WERI-Rb-1 (cell line): ENCODE data around the gene RNPEPL1.

Experiments used
- DNase-seq: peaks from one replicate; pipeline ENCODE4 v3.0.0-alpha.2; 2020
- H3K27ac ChIP-seq: fragments of 250-450 bp; sonication (Bioruptor Pico); 2 replicates; pipeline ENCODE4 v1.5.1; 2020; ENCODE audit warnings: mild to moderate bottlenecking, moderate library complexity
- H3K27me3 ChIP-seq: fragments of 250-450 bp; sonication (Bioruptor Pico); 2 replicates; pipeline ENCODE4 v1.5.1; 2021; ENCODE audit warnings: mild to moderate bottlenecking, low read depth, moderate library complexity; ENCODE audit not compliant: insufficient read depth, severe bottlenecking
- H3K36me3 ChIP-seq: fragments of 250-450 bp; sonication (Bioruptor Pico); 2 replicates; pipeline ENCODE4 v1.5.1; 2020; ENCODE audit warnings: mild to moderate bottlenecking, moderate library complexity
- H3K4me3 ChIP-seq: 2 replicates; pipeline ENCODE4 v1.5.1; 2011; ENCODE audit warnings: low read depth, mild to moderate bottlenecking, control low read depth, low read length
- H3K9me3 ChIP-seq: fragments of 250-450 bp; sonication (Bioruptor Pico); 2 replicates; pipeline ENCODE4 v1.5.1; 2021; ENCODE audit warnings: mild to moderate bottlenecking, moderate library complexity; ENCODE audit not compliant: severe bottlenecking
- CTCF ChIP-seq: IDR thresholded peaks from 2 replicates; pipeline ENCODE4 v1.5.1; 2011; ENCODE audit warnings: low read depth, mild to moderate bottlenecking, control low read depth, inconsistent platforms, low read length

RNPEPL1 gene

DNA sequence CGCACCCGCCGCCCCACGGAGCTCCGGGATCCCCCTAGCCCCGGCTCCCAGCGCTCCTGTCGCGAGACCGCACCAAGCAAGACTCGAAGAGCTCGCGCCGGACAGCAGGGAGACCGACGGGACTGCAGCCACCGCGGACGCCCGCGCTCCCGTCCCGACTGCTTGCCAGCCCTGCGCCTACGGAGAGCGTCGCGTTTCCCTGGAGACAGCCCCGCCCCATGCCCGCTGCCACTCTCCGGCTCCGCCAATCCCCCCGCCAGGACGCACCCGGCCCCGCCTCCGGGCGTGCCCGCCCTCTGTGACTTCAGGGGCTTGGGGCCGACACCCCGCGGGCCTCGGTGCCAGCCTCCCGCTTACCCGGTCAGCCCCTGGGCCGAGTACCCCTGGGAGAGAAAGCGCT, 10.5 kb upstream of the RNPEPL1 start, which contains the start of gene ANKMY1:
ANKMY1 (minus strand) TSS at position 181 of the 400 bp plus-strand sequence. CDS start 653 bp downstream, outside the sequence.
- TF ChIP-seq CTCF = no peak
- DNase-seq = peak; percentile 10
- no peak within 1 kb of the TSS for H3K27ac ChIP-seq

DNA sequence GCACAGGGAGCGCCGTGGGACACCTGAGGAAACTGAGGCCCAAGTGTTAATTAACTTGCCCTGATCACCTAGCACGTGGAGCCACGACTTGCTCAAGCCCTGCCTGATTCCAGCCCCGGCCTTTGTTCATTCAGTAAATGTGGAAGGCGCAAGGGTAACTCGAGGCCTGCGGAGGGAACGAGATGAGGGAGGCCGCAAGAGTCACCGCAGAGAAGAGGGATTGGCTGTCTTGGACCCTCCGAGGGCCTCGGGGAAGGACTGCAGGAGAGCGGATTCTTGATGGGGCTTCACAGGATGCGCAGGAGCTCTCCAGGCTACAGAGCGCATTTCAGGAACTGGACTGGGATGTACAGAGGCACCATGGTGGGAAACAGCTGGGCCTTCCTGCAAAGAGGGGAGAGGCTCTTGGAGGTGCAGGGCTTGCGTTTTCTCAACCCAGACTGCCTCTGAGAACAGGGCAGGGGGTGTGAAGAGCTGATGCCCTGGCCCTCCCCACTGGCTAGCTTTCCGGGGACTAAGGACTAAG, 10.0 kb upstream of the RNPEPL1 start:
- no peaks in the 10 kb centered on the region for H3K27me3 ChIP-seq
- no peak for TF ChIP-seq CTCF
- peaks cover 46% of the 10 kb centered on the region for H3K36me3 ChIP-seq
- DNase-seq = no peak
- no peaks in the 10 kb centered on the region for H3K9me3 ChIP-seq
- H3K27ac ChIP-seq = no peak overlapping the region
- no peak overlapping the region for H3K4me3 ChIP-seq

More for the DNA sequence above, 10.5 kb upstream of the RNPEPL1 start, which contains the start of gene ANKMY1:
- Histone ChIP-seq H3K36me3 (peaks cover 44% of the 10 kb centered on the region), H3K9me3 (no peaks in the 10 kb centered on the region), H3K27me3 (no peaks in the 10 kb centered on the region), H3K4me3 (no peak within 1 kb of the TSS)

DNA sequence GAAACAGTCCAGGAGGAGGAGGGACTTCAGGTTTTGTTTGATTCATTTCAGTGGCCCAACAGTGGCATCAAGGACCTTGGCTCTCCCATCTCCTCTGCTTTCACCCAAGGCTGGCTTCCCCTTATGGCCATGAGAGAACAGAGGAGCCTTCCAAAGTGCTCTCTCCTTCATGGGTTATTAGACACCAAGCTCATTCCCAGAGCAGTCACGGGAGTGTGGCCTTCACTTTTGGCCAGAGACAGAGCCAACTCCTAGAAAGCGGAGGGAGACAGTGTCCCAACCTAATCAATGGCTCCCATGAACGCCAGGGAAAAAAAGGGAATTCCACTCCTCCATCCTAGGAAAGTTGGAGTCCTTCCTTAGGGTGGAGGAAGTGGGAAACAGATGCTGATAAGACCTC, 9.0 kb upstream of the RNPEPL1 start:
- H3K27me3 ChIP-seq = no peaks in the 10 kb centered on the region
- H3K4me3 ChIP-seq = peak overlapping the region; percentile 88
- H3K36me3 ChIP-seq = peaks cover 38% of the 10 kb centered on the region
- no peaks in the 10 kb centered on the region for H3K9me3 ChIP-seq
- TF ChIP-seq CTCF = no peak
- no peak for DNase-seq
- no peak overlapping the region for H3K27ac ChIP-seq

DNA sequence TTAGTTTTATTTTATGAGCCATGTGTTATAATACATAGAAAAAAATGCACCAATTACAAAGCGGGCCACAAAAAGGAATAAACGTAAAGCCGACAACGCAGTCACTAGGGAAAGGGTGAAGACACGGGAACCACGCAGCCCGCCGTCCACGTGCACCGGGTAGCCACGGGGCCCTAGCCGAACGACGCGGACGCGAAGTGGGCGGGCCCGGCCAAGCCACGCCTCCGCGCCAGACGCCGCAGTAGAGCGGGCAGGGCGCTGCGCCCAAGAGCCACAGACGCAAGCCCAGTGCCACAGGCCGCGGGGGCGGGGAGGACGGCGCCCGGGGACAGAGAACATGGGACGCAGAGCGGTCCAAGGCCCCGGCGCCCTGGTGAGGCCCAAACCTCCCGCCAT, 8.2 kb upstream of the RNPEPL1 start, which contains the start of gene DUSP28:
DUSP28 (plus strand) TSS at position 274 of the 396 bp plus-strand sequence. CDS start 328 bp downstream, outside the sequence.
- peak within 1 kb of the TSS; percentile 98 for H3K27ac ChIP-seq
- no peaks in the 10 kb centered on the region for H3K9me3 ChIP-seq
- TF ChIP-seq CTCF = no peak
- peak within 1 kb of the TSS; percentile 88 for H3K4me3 ChIP-seq
- H3K36me3 ChIP-seq = peaks cover 34% of the 10 kb centered on the region
- DNase-seq = peak; percentile 87
- H3K27me3 ChIP-seq = no peaks in the 10 kb centered on the region

DNA sequence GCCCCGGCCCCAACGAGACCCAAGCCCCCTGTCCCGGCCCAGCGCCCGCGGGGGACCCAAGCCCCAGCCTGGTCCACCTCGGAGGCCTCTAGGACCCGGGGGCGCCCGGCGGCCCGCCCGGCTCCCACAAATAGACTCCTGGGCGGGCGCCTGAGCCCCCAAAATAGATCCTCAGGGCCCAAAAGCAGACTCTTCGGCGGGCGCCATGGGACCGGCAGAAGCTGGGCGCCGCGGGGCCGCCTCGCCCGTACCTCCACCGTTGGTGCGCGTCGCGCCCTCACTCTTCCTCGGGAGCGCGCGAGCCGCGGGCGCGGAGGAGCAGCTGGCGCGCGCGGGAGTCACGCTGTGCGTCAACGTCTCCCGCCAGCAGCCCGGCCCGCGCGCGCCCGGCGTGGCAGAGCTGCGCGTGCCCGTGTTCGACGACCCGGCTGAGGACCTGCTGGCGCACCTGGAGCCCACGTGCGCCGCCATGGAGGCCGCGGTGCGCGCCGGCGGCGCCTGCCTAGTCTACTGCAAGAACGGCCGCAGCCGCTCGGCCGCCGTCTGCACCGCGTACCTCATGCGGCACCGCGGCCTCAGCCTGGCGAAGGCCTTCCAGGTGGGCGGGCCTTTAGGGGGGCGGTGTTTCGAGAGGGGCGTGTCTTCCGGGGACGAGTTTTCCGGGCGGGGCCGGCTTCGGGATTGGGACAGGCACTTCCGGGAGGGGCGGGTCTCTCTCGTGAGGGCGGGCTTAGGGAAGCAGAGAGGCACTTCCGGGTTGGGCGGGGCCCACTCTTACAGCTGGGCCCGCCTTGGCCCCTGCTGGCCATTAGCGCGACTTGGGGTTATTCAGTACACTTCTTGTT, 7.6 kb upstream of the RNPEPL1 start:
- Histone ChIP-seq H3K36me3 (peaks cover 34% of the 10 kb centered on the region), H3K4me3 (peak overlapping the region; percentile 88), H3K27ac (peak overlapping the region; percentile 98), H3K9me3 (no peaks in the 10 kb centered on the region), H3K27me3 (no peaks in the 10 kb centered on the region)
- DNase-seq = peak; percentile 99
- no peak for TF ChIP-seq CTCF
